ENCODE data around the gene ATRNL1.

ATRNL1 gene

DNA sequence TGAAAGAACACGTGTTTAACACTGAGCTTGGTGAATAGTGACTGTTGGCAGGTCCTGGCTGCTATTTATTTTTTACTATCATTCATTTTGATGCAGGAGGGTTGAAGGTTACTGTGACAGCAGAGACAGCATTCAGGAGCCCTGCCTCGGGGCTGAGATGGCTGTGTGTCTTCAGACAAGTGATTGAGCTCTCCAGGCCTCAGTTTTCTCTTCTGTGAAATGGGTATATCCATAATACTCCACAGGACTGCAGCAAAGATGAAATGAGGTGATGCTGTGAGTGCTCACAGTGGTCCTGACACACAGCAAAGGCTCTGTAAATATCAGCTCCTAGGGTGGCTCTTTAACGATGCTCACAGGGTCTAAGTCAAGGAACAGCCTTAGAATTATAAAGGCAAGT is 884.7 kb downstream of the ATRNL1 start:
- no peaks in the 10 kb centered on the region for H3K27me3 ChIP-seq (ENCODE audit: low read depth, low read length)
- no peak overlapping the region for H3K9ac ChIP-seq (ENCODE audit: low read length)
- no peak overlapping the region for H3K27ac ChIP-seq (ENCODE audit: low read length)
- no peak overlapping the region for H3K4me2 ChIP-seq (ENCODE audit: low read length)
- no peak overlapping the region for H2AFZ ChIP-seq (ENCODE audit: low read depth, low read length)
- H3K4me1 ChIP-seq (ENCODE audit: low read length): no peaks in the 10 kb centered on the region
- no peaks in the 10 kb centered on the region for H3K9me3 ChIP-seq (ENCODE audit: insufficient read depth, low read length)
- H3K79me2 ChIP-seq (ENCODE audit: low read length): no peaks in the 10 kb centered on the region
- H3K4me3 ChIP-seq (ENCODE audit: low read length): no peak overlapping the region
- TF ChIP-seq CTCF (IDR thresholded peaks at IDR 0.05; ENCODE audit: low read depth, low read length) (no peak), EZH2phosphoT487 (IDR thresholded peaks at IDR 0.05; ENCODE audit: low read depth) (no peak)
- H3K36me3 ChIP-seq (replicated peaks; ENCODE audit: low read depth, low read length): no peaks in the 10 kb centered on the region
- H4K20me1 ChIP-seq (ENCODE audit: insufficient read depth, low read length): no peaks in the 10 kb centered on the region

GRCh38 chr10:115979576-115979975 is 886.4 kb downstream of the ATRNL1 start:
- Histone ChIP-seq H3K4me2 (ENCODE audit: low read length) (no peak overlapping the region), H3K36me3 (replicated peaks; ENCODE audit: low read depth, low read length) (no peaks in the 10 kb centered on the region)
- TF ChIP-seq CTCF (IDR thresholded peaks at IDR 0.05; ENCODE audit: low read depth, low read length) (no peak), EZH2phosphoT487 (IDR thresholded peaks at IDR 0.05; ENCODE audit: low read depth) (no peak)

DNA sequence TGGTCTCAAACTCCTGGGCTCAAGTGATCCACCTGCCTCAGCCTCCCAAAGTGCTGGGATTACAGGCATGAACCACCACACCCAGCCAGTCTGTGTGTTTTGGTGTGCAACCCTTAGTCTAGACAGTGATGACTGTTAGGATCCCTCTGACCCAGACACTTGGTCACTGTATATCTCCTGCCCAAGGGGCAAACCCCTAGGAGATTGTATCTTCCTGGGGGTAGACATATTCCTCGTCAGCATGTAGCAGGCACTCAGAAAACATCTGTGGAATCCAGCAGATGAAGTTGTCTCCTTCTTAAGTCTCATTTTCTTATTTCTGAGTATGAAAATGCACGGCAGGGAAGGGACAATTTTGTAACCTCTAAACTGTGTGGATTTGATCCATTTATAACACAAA is 887.3 kb downstream of the ATRNL1 start:
- Histone ChIP-seq H3K27me3 (ENCODE audit: low read depth, low read length) (no peaks in the 10 kb centered on the region), H3K4me1 (ENCODE audit: low read length) (no peaks in the 10 kb centered on the region), H4K20me1 (ENCODE audit: insufficient read depth, low read length) (no peaks in the 10 kb centered on the region), H3K36me3 (replicated peaks; ENCODE audit: low read depth, low read length) (no peaks in the 10 kb centered on the region), H3K4me3 (ENCODE audit: low read length) (no peak overlapping the region), H3K4me2 (ENCODE audit: low read length) (no peak overlapping the region), H3K79me2 (ENCODE audit: low read length) (no peaks in the 10 kb centered on the region), H3K27ac (ENCODE audit: low read length) (no peak overlapping the region), H3K9ac (ENCODE audit: low read length) (no peak overlapping the region), H2AFZ (ENCODE audit: low read depth, low read length) (no peak overlapping the region), H3K9me3 (ENCODE audit: insufficient read depth, low read length) (no peaks in the 10 kb centered on the region)
- TF ChIP-seq EZH2phosphoT487 (IDR thresholded peaks at IDR 0.05; ENCODE audit: low read depth): no peak
- no peak for TF ChIP-seq CTCF (IDR thresholded peaks at IDR 0.05; ENCODE audit: low read depth, low read length)

More at GRCh38 chr10:115979576-115979975, 886.4 kb downstream of the ATRNL1 start:
- Histone ChIP-seq H3K27ac (ENCODE audit: low read length) (no peak overlapping the region), H3K4me3 (ENCODE audit: low read length) (no peak overlapping the region), H3K9ac (ENCODE audit: low read length) (no peak overlapping the region), H3K79me2 (ENCODE audit: low read length) (no peaks in the 10 kb centered on the region), H4K20me1 (ENCODE audit: insufficient read depth, low read length) (no peaks in the 10 kb centered on the region), H3K27me3 (ENCODE audit: low read depth, low read length) (no peaks in the 10 kb centered on the region), H3K4me1 (ENCODE audit: low read length) (no peaks in the 10 kb centered on the region), H3K9me3 (ENCODE audit: insufficient read depth, low read length) (no peaks in the 10 kb centered on the region), H2AFZ (ENCODE audit: low read depth, low read length) (no peak overlapping the region)

GRCh38 chr10:115981081-115981480 is 887.9 kb downstream of the ATRNL1 start:
- no peak overlapping the region for H3K27ac ChIP-seq (ENCODE audit: low read length)
- TF ChIP-seq CTCF (IDR thresholded peaks at IDR 0.05; ENCODE audit: low read depth, low read length): no peak
- no peak for TF ChIP-seq EZH2phosphoT487 (IDR thresholded peaks at IDR 0.05; ENCODE audit: low read depth)
- no peaks in the 10 kb centered on the region for H3K9me3 ChIP-seq (ENCODE audit: insufficient read depth, low read length)
- no peak overlapping the region for H3K9ac ChIP-seq (ENCODE audit: low read length)
- no peak overlapping the region for H3K4me2 ChIP-seq (ENCODE audit: low read length)
- no peak overlapping the region for H2AFZ ChIP-seq (ENCODE audit: low read depth, low read length)
- no peaks in the 10 kb centered on the region for H3K36me3 ChIP-seq (replicated peaks; ENCODE audit: low read depth, low read length)
- no peaks in the 10 kb centered on the region for H3K79me2 ChIP-seq (ENCODE audit: low read length)
- H3K4me1 ChIP-seq (ENCODE audit: low read length): no peaks in the 10 kb centered on the region
- H3K4me3 ChIP-seq (ENCODE audit: low read length): no peak overlapping the region
- H3K27me3 ChIP-seq (ENCODE audit: low read depth, low read length): no peaks in the 10 kb centered on the region
- no peaks in the 10 kb centered on the region for H4K20me1 ChIP-seq (ENCODE audit: insufficient read depth, low read length)
